ENCODE measurements around the gene KIAA1755.

Gene KIAA1755

DNA sequence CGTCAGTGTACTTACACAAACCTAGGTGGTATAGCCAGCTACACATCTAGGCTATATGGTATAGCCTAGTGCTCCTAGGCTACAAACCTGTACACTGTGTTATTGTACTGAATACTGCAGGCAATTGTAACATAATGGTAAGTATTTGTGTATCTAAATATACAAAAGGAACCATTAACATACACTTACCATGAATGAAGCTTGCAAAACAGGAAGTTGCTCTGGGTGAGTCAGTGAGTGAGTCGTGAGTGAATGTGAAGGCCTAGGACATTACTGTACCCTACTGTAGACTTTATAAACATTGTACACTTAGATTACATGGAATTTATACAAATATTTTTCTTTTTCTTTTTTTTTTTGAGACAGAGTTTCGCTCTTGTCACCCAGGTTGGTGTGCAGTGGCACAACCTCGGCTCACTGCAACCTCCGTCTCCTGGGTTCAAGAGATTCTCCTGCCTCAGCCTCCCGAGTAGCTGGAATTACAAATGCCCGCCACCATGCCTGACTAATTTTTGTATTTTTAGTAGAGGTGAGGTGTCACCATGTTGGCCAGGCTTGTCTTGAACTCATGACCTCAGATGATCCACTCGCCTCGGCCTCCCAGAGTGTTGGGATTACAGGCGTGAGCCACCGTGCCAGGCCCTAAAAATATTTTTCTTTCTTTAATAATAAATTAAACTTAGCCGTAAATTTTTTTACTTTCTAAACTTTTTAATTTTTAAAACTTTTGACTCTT lies 15.4 kb upstream of the KIAA1755 start:
- TF ChIP-seq, protein P1, sequence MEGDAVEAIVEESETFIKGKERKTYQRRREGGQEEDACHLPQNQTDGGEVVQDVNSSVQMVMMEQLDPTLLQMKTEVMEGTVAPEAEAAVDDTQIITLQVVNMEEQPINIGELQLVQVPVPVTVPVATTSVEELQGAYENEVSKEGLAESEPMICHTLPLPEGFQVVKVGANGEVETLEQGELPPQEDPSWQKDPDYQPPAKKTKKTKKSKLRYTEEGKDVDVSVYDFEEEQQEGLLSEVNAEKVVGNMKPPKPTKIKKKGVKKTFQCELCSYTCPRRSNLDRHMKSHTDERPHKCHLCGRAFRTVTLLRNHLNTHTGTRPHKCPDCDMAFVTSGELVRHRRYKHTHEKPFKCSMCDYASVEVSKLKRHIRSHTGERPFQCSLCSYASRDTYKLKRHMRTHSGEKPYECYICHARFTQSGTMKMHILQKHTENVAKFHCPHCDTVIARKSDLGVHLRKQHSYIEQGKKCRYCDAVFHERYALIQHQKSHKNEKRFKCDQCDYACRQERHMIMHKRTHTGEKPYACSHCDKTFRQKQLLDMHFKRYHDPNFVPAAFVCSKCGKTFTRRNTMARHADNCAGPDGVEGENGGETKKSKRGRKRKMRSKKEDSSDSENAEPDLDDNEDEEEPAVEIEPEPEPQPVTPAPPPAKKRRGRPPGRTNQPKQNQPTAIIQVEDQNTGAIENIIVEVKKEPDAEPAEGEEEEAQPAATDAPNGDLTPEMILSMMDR (IDR thresholded peaks at IDR 0.05): no peak

DNA sequence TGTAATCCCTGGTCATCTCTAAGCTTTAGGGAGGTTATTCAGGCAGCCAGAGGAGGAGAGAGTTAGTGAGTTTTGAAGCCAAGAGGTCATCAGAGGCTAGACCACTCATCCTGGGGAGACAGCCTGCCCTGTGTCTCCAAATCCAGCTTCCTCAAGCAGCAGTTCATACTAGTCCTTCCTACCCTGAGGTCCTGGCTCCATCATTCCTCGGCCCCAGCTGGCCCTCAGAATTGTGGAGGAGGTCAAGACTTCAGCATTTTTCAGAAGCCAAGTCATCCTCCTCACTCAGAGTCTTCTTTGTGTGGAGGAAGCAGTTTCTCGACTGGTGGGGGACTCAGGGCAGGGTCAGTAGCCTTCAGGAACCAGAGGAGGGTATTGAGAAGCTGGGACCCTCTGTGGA lies 12.4 kb upstream of the KIAA1755 start:
- TF ChIP-seq, protein P1 (IDR thresholded peaks at IDR 0.05): no peak

DNA sequence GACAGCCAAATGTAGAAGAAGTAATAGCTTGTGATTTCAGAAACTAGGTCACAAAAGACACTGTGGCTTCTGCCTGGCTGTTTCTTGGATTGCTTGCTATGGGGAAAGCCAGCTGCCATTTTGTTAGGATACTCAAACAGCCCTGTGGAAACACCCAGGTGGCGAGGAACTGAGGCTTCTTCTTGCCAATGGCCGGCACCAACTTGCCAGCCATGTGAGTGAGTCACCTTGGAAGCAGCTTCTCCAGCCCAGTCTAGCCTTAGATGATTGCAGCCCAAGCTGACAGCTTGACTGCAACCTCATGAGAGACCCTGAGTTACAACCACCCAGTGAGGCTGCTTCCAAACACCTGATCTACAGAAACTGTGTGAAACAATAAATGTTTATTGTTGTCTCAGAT lies 11.9 kb upstream of the KIAA1755 start:
- TF ChIP-seq, protein P1 (IDR thresholded peaks at IDR 0.05): no peak

DNA sequence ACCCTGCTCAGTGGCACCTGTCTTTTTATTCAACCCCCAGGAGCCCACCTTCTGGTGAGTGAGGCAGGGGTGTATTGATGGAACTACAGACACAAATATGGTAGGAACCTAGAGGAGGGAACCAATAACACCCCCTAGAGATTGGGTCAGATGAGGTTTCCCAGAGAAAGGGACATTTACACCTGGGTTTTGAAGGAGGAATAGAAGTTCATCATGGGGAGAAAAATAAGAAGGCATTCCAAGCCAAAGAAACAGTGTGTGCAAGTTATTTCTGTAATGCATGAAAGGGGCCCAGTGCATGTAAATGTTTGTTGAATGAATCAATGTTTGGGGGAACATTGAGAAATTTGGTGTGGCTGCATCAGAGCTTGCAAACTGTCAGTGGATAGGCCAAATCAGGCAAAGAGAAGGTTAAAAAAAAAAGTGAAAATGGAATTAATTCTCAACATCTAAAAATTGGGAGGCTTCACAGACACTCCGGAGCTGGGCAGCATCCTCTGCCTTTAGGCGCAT lies 11.1 kb upstream of the KIAA1755 start:
- TF ChIP-seq, protein P1 (IDR thresholded peaks at IDR 0.05): no peak

DNA sequence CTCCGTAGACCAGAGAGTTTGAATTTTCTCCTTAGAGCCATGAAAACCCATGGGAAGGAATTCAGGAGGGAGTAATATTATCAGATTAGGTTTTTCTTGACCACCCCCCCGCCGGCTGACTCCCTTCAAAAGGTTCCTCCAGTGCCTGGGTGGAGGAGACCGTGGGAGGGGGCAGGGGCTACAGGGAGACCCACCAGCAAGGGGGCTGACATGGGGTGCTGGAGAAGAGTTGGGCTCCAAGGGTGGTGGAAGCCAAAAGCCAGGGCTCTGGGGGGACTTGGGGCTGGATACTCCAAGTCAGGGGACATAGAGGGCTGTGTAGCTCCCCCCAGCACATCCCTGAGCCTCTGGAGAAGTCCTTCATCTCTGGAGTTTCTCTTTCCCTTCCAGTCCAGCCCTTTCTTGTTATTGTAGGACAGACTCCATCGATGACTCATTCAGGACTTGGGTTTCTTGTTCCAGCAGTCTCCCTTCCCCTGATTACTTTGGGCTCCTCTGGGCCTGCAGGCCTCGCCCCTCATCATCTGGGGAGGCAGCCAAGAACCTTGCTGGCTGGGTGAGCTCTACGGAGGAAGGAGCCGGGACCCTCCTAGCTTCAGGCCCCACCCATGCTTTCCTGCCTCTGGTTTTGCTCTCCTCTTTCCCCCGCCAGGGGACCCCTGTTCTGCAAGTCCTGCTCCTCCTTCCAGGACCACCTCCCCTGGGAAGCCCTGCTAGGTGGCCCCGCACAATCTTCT lies 10.5 kb upstream of the KIAA1755 start:
- TF ChIP-seq, protein P1 (IDR thresholded peaks at IDR 0.05): no peak

DNA sequence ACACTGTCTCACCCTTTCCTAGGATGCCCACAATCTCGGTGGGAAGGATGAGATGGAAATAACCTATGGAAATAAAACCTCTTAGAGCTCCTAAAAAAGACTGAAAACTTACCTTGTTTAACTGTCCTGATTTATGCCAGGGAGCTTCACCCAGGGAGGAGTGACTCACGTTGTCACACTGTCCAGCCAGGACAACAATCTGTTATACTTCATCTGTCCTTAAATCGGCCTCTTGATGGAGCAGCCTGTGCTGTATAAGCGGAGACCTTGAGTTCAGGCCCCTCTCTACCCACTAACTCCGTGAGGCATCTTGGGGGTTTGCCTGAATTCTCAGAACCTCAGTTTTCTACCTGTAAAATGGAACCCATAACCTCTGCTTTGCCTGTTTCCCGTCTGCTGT lies 9.2 kb upstream of the KIAA1755 start:
- TF ChIP-seq, protein P1 (IDR thresholded peaks at IDR 0.05): no peak

DNA sequence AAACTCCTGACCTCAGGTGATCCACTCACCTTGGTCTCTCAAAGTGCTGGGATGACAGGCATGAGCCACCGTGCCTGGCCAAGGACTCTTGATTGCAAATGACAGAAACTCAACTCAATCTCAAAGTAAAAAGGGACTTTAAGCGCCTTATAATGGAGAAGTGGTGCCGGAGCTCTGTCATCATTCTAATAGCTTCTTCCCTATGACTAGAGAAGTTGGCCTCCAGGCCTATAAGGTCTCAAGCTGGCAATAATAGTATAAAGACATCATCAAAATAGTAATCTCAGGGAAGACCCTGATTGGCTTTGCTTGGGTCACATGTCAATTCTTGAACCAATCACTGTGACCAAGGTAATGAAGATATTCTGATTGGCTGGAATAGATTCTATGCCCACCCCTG lies 8.5 kb upstream of the KIAA1755 start:
- TF ChIP-seq, protein P1 (IDR thresholded peaks at IDR 0.05): no peak
